Osteoblast (primary cell): ENCODE data around the gene VGF. TPM values are rescaled to one million over a fixed set of nuclear protein-coding genes. Genes with fewer than 3 reads are reported as not detected.

ENCODE experiments used
- DNase-seq: peaks from one replicate; pipeline ENCODE4 v3.0.0; 2011; ENCODE audit warnings: low spot score, mixed read lengths; ENCODE audit not compliant: insufficient read length; ENCODE audit errors: missing footprints
- H2AFZ ChIP-seq: 2 replicates; pipeline ENCODE4 v1.6.0; 2011; ENCODE audit warnings: mild to moderate bottlenecking, low read length
- H3K27ac ChIP-seq: 2 replicates; pipeline ENCODE4 v1.5.1; 2011; ENCODE audit warnings: mild to moderate bottlenecking, low read depth, low read length, moderate library complexity
- H3K27me3 ChIP-seq: 2 replicates; pipeline ENCODE4 v1.6.0; 2012; ENCODE audit warnings: mild to moderate bottlenecking, control low read depth, inconsistent platforms, low read length, moderate library complexity; ENCODE audit not compliant: insufficient read depth
- H3K36me3 ChIP-seq: 2 replicates; pipeline ENCODE4 v1.5.1; 2011; ENCODE audit warnings: mild to moderate bottlenecking, low read length, control low read depth, moderate library complexity; ENCODE audit not compliant: insufficient read depth
- H3K4me1 ChIP-seq: 2 replicates; pipeline ENCODE4 v1.5.1; 2011; ENCODE audit warnings: mild to moderate bottlenecking, low read length, control low read depth, moderate library complexity; ENCODE audit not compliant: insufficient read depth
- H3K4me2 ChIP-seq: 2 replicates; pipeline ENCODE4 v1.6.0; 2011; ENCODE audit warnings: mild to moderate bottlenecking, low read length; ENCODE audit not compliant: insufficient read depth
- H3K4me3 ChIP-seq: fragments of 200-600 bp; sonication (generic); 3 replicates; pipeline ENCODE4 v1.5.1; 2012; ENCODE audit warnings: mild to moderate bottlenecking, low read length, inconsistent platforms; ENCODE audit not compliant: insufficient read depth
- H3K79me2 ChIP-seq: 2 replicates; pipeline ENCODE4 v1.6.0; 2012; ENCODE audit warnings: mild to moderate bottlenecking, low read length, control low read depth, inconsistent platforms; ENCODE audit not compliant: insufficient read depth
- H3K9me3 ChIP-seq: 2 replicates; pipeline ENCODE4 v1.5.1; 2011; ENCODE audit warnings: low read depth, low read length, control low read depth
- H4K20me1 ChIP-seq: 2 replicates; pipeline ENCODE4 v1.6.0; 2012; ENCODE audit warnings: mild to moderate bottlenecking, low read length, control low read depth; ENCODE audit not compliant: insufficient read depth
- total RNA-seq: library from RNA; depleted of rRNA; stranded (reverse); fragments of >200 nt; gene quantifications from 2 replicates; pipeline ENCODE4 v1.2.3, GENCODE V29; 2012
- TF ChIP-seq, protein P1 (sequence below): IDR thresholded peaks from 2 replicates; pipeline ENCODE4 v1.5.1; 2011; ENCODE audit warnings: mild to moderate bottlenecking, low read depth, low read length, moderate library complexity; ENCODE audit errors: extremely low read depth

Gene VGF
- total RNA-seq, 1 donor = 0.36 TPM

DNA sequence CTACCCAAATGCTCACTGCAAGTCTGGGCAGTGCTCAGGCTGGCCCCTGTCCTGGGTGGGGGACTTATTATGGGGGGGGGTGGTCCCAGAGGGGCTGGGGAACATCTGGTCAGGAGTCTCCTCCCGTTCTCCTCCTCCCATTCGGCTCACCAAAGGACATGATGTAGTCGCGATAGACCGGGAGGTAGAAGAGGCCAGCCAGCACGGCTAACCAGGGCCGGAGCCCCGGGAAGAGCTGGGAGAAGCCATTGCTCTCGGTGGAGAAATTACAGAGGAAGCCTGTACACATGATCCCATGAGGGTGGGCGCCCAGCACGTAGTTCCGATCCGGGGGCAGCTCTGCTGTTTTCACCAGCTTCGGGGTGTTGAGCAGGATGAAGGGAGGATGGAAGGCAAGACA is 33.1 kb upstream of the VGF start:
- peaks cover 36% of the 10 kb centered on the region for H3K27me3 ChIP-seq
- TF ChIP-seq, protein P1, sequence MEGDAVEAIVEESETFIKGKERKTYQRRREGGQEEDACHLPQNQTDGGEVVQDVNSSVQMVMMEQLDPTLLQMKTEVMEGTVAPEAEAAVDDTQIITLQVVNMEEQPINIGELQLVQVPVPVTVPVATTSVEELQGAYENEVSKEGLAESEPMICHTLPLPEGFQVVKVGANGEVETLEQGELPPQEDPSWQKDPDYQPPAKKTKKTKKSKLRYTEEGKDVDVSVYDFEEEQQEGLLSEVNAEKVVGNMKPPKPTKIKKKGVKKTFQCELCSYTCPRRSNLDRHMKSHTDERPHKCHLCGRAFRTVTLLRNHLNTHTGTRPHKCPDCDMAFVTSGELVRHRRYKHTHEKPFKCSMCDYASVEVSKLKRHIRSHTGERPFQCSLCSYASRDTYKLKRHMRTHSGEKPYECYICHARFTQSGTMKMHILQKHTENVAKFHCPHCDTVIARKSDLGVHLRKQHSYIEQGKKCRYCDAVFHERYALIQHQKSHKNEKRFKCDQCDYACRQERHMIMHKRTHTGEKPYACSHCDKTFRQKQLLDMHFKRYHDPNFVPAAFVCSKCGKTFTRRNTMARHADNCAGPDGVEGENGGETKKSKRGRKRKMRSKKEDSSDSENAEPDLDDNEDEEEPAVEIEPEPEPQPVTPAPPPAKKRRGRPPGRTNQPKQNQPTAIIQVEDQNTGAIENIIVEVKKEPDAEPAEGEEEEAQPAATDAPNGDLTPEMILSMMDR = no peak
- DNase-seq = peak; percentile 88

DNA sequence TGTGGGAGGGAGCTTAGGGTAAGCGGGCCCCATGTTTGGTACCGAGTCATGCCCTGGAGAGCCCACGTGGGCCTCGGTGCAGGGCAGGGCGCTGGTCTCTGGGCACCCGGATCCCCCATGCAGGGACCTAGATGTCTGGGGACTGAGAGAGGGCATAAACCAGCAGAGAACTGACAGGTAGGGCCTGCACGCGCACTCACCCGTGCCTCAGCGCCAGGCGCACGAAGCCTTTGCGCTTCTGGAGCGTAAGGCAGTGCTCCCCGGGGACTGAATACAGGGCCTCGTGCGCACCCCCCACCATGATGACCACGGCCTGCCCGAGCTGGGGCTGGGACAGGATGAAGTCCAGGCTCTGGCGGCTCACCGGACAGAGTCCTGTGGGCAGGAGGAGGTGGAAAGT is 32.6 kb upstream of the VGF start:
- Histone ChIP-seq H3K4me2 (no peak overlapping the region), H3K9me3 (no peaks in the 10 kb centered on the region), H3K4me3 (no peak overlapping the region), H3K27ac (no peak overlapping the region), H3K4me1 (no peaks in the 10 kb centered on the region), H4K20me1 (no peaks in the 10 kb centered on the region), H3K36me3 (no peaks in the 10 kb centered on the region), H3K79me2 (no peaks in the 10 kb centered on the region), H2AFZ (no peak overlapping the region), H3K27me3 (peaks cover 31% of the 10 kb centered on the region)
- DNase-seq = peak; percentile 35
- TF ChIP-seq, protein P1 = no peak

More for the DNA sequence above, 33.1 kb upstream of the VGF start:
- Histone ChIP-seq H3K9me3 (no peaks in the 10 kb centered on the region), H4K20me1 (no peaks in the 10 kb centered on the region), H3K4me2 (no peak overlapping the region), H2AFZ (no peak overlapping the region), H3K4me3 (no peak overlapping the region), H3K27ac (no peak overlapping the region), H3K4me1 (no peaks in the 10 kb centered on the region), H3K79me2 (no peaks in the 10 kb centered on the region), H3K36me3 (no peaks in the 10 kb centered on the region)

DNA sequence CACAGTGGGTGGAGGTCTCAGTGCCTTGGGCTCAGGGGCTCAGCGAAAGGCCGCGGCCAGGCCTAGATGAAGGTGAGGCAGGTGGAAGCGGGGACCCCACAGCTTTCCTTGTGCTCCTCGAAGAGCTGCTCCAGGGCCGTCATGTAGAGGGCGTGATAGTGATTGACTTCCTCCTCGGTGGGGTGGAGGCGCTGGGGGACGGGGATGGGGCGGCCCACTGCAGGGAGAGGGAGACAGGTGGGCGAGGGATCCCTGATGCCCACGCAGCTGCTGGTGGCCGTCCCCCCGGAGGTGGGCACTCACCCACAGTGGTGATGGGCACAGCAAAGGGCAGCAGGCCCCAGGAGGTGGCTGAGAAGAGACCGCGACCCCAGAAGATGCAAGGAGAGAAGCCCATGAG is 30.5 kb upstream of the VGF start:
- Histone ChIP-seq H4K20me1 (no peaks in the 10 kb centered on the region), H3K4me2 (no peak overlapping the region), H3K9me3 (no peaks in the 10 kb centered on the region), H3K4me3 (no peak overlapping the region), H2AFZ (no peak overlapping the region), H3K27ac (no peak overlapping the region), H3K79me2 (no peaks in the 10 kb centered on the region), H3K4me1 (no peaks in the 10 kb centered on the region), H3K27me3 (peaks cover 13% of the 10 kb centered on the region), H3K36me3 (no peaks in the 10 kb centered on the region)
- TF ChIP-seq, protein P1 = no peak
- DNase-seq = peak; percentile 51

DNA sequence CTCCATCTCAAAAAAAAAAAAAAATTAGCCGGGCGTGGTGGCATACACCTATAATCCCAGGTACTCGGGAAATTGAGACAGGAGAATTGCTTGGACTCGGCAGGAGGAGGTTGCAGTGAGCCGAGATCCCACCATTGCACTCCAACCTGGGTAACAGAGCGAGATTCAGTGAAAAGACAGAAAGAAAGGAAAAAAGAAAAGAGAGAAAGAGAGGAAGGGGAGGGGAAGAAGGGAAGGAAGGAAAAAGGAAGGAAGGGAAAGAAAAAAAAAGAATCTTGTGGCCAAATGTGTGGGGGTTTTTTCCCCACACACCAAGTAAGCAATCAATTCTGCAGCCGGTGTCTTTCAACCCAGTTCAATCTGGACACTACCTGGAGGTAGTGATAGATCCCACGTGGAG is 23.7 kb upstream of the VGF start:
- Histone ChIP-seq H3K4me3 (no peak overlapping the region), H3K36me3 (no peaks in the 10 kb centered on the region), H3K27ac (no peak overlapping the region), H3K4me2 (no peak overlapping the region), H2AFZ (no peak overlapping the region), H3K79me2 (no peaks in the 10 kb centered on the region), H3K4me1 (peaks cover 4% of the 10 kb centered on the region), H4K20me1 (no peaks in the 10 kb centered on the region), H3K9me3 (no peaks in the 10 kb centered on the region), H3K27me3 (peaks cover 4% of the 10 kb centered on the region)
- TF ChIP-seq, protein P1 = no peak
- no peak for DNase-seq
